Mammary epithelial cell (primary cell): Measurements from ENCODE around the gene CBLN1.

Source experiments
- EZH2 ChIP-seq: IDR thresholded peaks from 2 replicates; pipeline ENCODE4 v1.6.1; 2012; ENCODE audit warnings: low read length, inconsistent platforms, borderline replicate concordance
- TF ChIP-seq, protein P1 (sequence below), 2 donors: IDR thresholded peaks in 1 of 2; conservative IDR thresholded peaks in 1 of 2; 2 replicates each; pipeline ENCODE4 v1.5.1; 2011 to 2012; ENCODE audit warnings: inconsistent platforms in 2 of 2, low read length in 2 of 2, mild to moderate bottlenecking in 2 of 2, control low read depth in 1 of 2, low read depth in 1 of 2; ENCODE audit not compliant: insufficient read depth in 1 of 2; ENCODE audit errors: extremely low read depth in 1 of 2

- TF ChIP-seq, protein P1, sequence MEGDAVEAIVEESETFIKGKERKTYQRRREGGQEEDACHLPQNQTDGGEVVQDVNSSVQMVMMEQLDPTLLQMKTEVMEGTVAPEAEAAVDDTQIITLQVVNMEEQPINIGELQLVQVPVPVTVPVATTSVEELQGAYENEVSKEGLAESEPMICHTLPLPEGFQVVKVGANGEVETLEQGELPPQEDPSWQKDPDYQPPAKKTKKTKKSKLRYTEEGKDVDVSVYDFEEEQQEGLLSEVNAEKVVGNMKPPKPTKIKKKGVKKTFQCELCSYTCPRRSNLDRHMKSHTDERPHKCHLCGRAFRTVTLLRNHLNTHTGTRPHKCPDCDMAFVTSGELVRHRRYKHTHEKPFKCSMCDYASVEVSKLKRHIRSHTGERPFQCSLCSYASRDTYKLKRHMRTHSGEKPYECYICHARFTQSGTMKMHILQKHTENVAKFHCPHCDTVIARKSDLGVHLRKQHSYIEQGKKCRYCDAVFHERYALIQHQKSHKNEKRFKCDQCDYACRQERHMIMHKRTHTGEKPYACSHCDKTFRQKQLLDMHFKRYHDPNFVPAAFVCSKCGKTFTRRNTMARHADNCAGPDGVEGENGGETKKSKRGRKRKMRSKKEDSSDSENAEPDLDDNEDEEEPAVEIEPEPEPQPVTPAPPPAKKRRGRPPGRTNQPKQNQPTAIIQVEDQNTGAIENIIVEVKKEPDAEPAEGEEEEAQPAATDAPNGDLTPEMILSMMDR (conservative IDR thresholded peaks at IDR 0.05 in 1 of 2, IDR thresholded peaks at IDR 0.05 in 1 of 2; ENCODE audit: extremely low read depth in 1 of 2, insufficient read depth in 1 of 2, low read depth in 1 of 2, low read length in 2 of 2), result no peak
- TF ChIP-seq EZH2, result no peak
Measured at GRCh38 chr16:49284962-49285361, 3.3 kb upstream of the CBLN1 start.
